Measurements from ENCODE around the gene CACFD1. TPM values are rescaled to one million over a fixed set of nuclear protein-coding genes. Genes with fewer than 3 reads are reported as not detected.

CACFD1 gene
- total and polyA plus RNA-seq, 2 donors (not counting 3 experiments of a cell fraction or from before 2014, with no cell fraction given), result 9.7 to 11.5 TPM

DNA sequence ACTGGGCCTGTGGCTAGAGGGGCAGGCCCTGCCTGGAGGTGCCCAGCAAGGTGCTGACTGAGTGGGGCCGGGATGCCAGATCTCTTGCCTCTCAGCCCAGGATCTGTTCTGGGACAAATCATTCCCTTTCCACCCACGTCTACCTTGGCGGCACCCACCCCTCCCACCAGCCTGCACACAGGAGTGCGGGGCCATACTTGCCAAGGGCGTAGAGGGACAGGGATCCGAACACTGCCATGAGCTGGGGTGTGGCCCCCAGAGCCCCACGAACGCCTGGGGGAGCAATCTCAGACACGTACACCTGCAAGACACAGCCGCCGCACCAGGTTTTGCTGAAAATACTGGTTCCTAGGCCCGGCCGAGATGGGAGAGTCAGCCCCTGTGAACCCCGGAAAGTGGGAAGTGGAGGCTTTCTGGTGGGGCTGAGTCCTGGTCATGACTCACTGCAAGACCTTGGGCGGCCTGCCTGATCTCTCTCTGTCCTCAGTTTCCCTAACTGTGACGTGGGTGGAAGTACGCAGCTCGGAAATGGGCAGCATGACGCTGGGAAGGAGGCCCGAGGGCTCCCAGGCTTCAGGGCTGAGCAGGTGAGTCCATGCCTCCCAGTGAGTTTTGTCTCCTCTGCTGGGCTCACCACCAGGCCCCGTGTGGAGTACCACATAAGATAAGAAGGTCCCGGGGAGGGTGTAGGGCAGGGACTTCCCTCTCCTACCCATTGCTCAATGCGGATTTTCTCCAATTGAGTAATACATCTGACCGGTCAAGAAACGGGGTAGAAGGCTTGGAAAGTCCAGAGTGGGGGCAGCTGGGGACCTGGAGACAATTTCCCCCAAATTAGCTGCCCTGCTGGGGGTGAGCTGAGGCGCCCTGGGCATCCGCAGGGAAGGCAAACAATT, 16.5 kb downstream of the CACFD1 start:
- Histone ChIP-seq H4K20me1 (replicated peaks; ENCODE audit: control insufficient read depth, extremely low read depth, insufficient read depth, low read length) (no peaks in the 10 kb centered on the region), H3K27me3 (ENCODE audit: control insufficient read depth in 2 of 2, insufficient read depth in 2 of 2, low read length in 2 of 2) (no peaks in the 10 kb centered on the region), H3K9me1 (replicated peaks; ENCODE audit: control insufficient read depth, extremely low read depth, insufficient read depth, low read length) (no peaks in the 10 kb centered on the region), H3K79me2 (ENCODE audit: control insufficient read depth, insufficient read depth, low read length) (peaks cover 8% of the 10 kb centered on the region), H3K36me3 (ENCODE audit: control insufficient read depth in 2 of 2, extremely low read depth in 1 of 2, insufficient read depth in 2 of 2, low read length in 2 of 2) (peaks cover 3 to 36% of the 10 kb centered on the region in 2 experiments), H3K9ac (replicated peaks; ENCODE audit: extremely low read depth, insufficient read depth, low read length) (no peak overlapping the region), H2AFZ (ENCODE audit: low read depth, low read length) (no peak overlapping the region), H3K4me3 (replicated peaks in 1 of 3; ENCODE audit: insufficient read depth in 1 of 3, low read depth in 1 of 3, low read length in 3 of 3) (no peak overlapping the region), H3K4me2 (ENCODE audit: insufficient read depth, low read length) (no peak overlapping the region), H3K27ac (ENCODE audit: insufficient read depth, low read depth, low read length) (no peak overlapping the region), H3K4me1 (ENCODE audit: control insufficient read depth, extremely low read depth, insufficient read depth, low read length) (peaks cover 6% of the 10 kb centered on the region), H3K9me3 (replicated peaks; ENCODE audit: control insufficient read depth, insufficient read depth, low read length) (no peaks in the 10 kb centered on the region)
- BruUV-seq (replicated peaks), result no TSS peak
- TF ChIP-seq JUN (IDR thresholded peaks at IDR 0.05; ENCODE audit: borderline replicate concordance, insufficient read depth, insufficient read length, low read depth) (no peak), FOS (IDR thresholded peaks at IDR 0.05; ENCODE audit: borderline replicate concordance, insufficient read depth, low read length) (no peak), MYC (IDR thresholded peaks at IDR 0.05; ENCODE audit: low read depth, low read length) (no peak), POLR2AphosphoS5 (IDR thresholded peaks at IDR 0.05; ENCODE audit: insufficient read depth, low read depth, low read length) (no peak), CTCF (IDR thresholded peaks at IDR 0.05; ENCODE audit: extremely low read depth in 1 of 2, insufficient read depth in 1 of 2, low read depth in 1 of 2, low read length in 2 of 2) (no peak), MAX (IDR thresholded peaks at IDR 0.05; ENCODE audit: insufficient read depth, insufficient read length) (no peak), POLR2A (IDR thresholded peaks at IDR 0.05; ENCODE audit: low read depth, low read length) (no peak), GATA2 (IDR thresholded peaks at IDR 0.05; ENCODE audit: insufficient read depth, insufficient read length, low read depth, low read length) (no peak), EZH2 (IDR thresholded peaks at IDR 0.05; ENCODE audit: borderline replicate concordance, low read depth, low read length, severe bottlenecking) (no peak)
- DNase-seq (ENCODE audit: low read depth, low spot score), result no peak
- intact Hi-C loops (cut with micrococcal nuclease), result no loop called here
- no peak for FAIRE-seq
- CTCF ChIA-PET, result interaction anchor here (0.8 kb wide), 1 partner anchor 10 kb away, joined by 3 read pairs; no protein-coding TSS in a partner anchor
- dilution Hi-C loops (cut with MboI; ENCODE audit: extremely low pct_ligation_motif_present, low sequenced_read_pairs), result no loop called here
- POLR2A ChIA-PET, result no interaction called here

Measured in endothelial cell of umbilical vein (primary cell).